ENCODE results near the gene PFKFB4. TPM values are rescaled to one million over a fixed set of nuclear protein-coding genes. Genes with fewer than 3 reads are reported as not detected.
A peak's percentile ranks its signal among the peaks of the same experiment; 100 is the strongest.

PFKFB4 gene
- total RNA-seq, 3 donors from 2014 or later (not counting 1 experiment from before 2014, with no cell fraction given) = 2.4 to 4.3 (median 3.6) TPM

- Mint-ChIP-seq H3K36me3 (no peaks in the 10 kb centered on the region), H3K9me3 (no peaks in the 10 kb centered on the region), H3K27me3 (ENCODE audit: low read depth in 2 of 2) (no peaks in the 10 kb centered on the region), H3K27ac (peak overlapping the region; percentile 56 to 75), H3K4me1 (peaks cover 11 to 23% of the 10 kb centered on the region in 2 donors), H3K4me3 (peak overlapping the region; percentile 67)
- DNase-seq = no peak
- peak; percentile 48 to 85 (median 77) for ATAC-seq
- Histone ChIP-seq H3K4me1 (ENCODE audit: control insufficient read depth, insufficient read depth, low read length) (peaks cover 58% of the 10 kb centered on the region), H3K36me3 (ENCODE audit: control insufficient read depth, insufficient read depth, low read length) (no peaks in the 10 kb centered on the region), H3K9me3 (ENCODE audit: control insufficient read depth, insufficient read depth, low read length) (no peaks in the 10 kb centered on the region), H3K27me3 (ENCODE audit: control insufficient read depth, insufficient read depth, low read length) (no peaks in the 10 kb centered on the region), H3K4me3 (ENCODE audit: low read length) (no peak overlapping the region), H3K27ac (ENCODE audit: low read length) (peak overlapping the region; percentile 47)
- WGBS (ENCODE audit: insufficient coverage) = 50% methylated on average over 9 of the region's 9 CpGs
- intact Hi-C loops (cut with micrococcal nuclease) = no loop called here
- no peak for TF ChIP-seq CTCF (IDR thresholded peaks at IDR 0.05)
Observed at GRCh38 chr3:48519277-48519643, 37.3 kb downstream of the PFKFB4 start.

GRCh38 chr3:48518638-48519276, 37.8 kb downstream of the PFKFB4 start:
- Histone ChIP-seq H3K27ac (ENCODE audit: low read length) (peak overlapping the region; percentile 47), H3K36me3 (ENCODE audit: control insufficient read depth, insufficient read depth, low read length) (no peaks in the 10 kb centered on the region), H3K27me3 (ENCODE audit: control insufficient read depth, insufficient read depth, low read length) (no peaks in the 10 kb centered on the region), H3K4me1 (ENCODE audit: control insufficient read depth, insufficient read depth, low read length) (peaks cover 60% of the 10 kb centered on the region), H3K4me3 (ENCODE audit: low read length) (no peak overlapping the region), H3K9me3 (ENCODE audit: control insufficient read depth, insufficient read depth, low read length) (no peaks in the 10 kb centered on the region)
- Mint-ChIP-seq H3K36me3 (no peaks in the 10 kb centered on the region), H3K27me3 (ENCODE audit: low read depth in 2 of 2) (no peaks in the 10 kb centered on the region), H3K9me3 (no peaks in the 10 kb centered on the region), H3K4me1 (peaks cover 11 to 23% of the 10 kb centered on the region in 2 donors), H3K27ac (peak overlapping the region; percentile 56 to 75), H3K4me3 (peak overlapping the region; percentile 67)
- intact Hi-C loops (cut with micrococcal nuclease) = no loop called here
- DNase-seq (peak in 1 of 2 donors; percentile 41), ATAC-seq (peak in 1 of 3 donors; percentile 20)
- TF ChIP-seq CTCF (IDR thresholded peaks at IDR 0.05) = no peak
- WGBS (ENCODE audit: insufficient coverage) = 40% methylated on average over 12 of the region's 12 CpGs

GRCh38 chr3:48518069-48518468, 38.5 kb downstream of the PFKFB4 start:
- no peaks in the 10 kb centered on the region for H3K27me3 Mint-ChIP-seq (ENCODE audit: low read depth in 2 of 2)
- ATAC-seq = no peak
- intact Hi-C loops (cut with micrococcal nuclease) = no loop called here
- no peaks in the 10 kb centered on the region for H3K9me3 Mint-ChIP-seq
- no peak overlapping the region for H3K27ac Mint-ChIP-seq
- no peak for DNase-seq
- TF ChIP-seq CTCF (IDR thresholded peaks at IDR 0.05) = no peak
- no peaks in the 10 kb centered on the region for H3K9me3 ChIP-seq (ENCODE audit: control insufficient read depth, insufficient read depth, low read length)
- H3K4me3 Mint-ChIP-seq = no peak overlapping the region
- H3K36me3 Mint-ChIP-seq = no peaks in the 10 kb centered on the region
- H3K27ac ChIP-seq (ENCODE audit: low read length) = no peak overlapping the region
- peaks cover 11 to 23% of the 10 kb centered on the region in 2 donors for H3K4me1 Mint-ChIP-seq
- 95% methylated on average over 6 of the region's 6 CpGs for WGBS (ENCODE audit: insufficient coverage)
- H3K4me3 ChIP-seq (ENCODE audit: low read length) = no peak overlapping the region
- H3K27me3 ChIP-seq (ENCODE audit: control insufficient read depth, insufficient read depth, low read length) = no peaks in the 10 kb centered on the region
- peaks cover 60% of the 10 kb centered on the region for H3K4me1 ChIP-seq (ENCODE audit: control insufficient read depth, insufficient read depth, low read length)
- H3K36me3 ChIP-seq (ENCODE audit: control insufficient read depth, insufficient read depth, low read length) = no peaks in the 10 kb centered on the region

- Histone ChIP-seq H3K27ac (ENCODE audit: low read length) (no peak overlapping the region), H3K27me3 (ENCODE audit: control insufficient read depth, insufficient read depth, low read length) (no peaks in the 10 kb centered on the region), H3K4me1 (ENCODE audit: control insufficient read depth, insufficient read depth, low read length) (peaks cover 60% of the 10 kb centered on the region), H3K36me3 (ENCODE audit: control insufficient read depth, insufficient read depth, low read length) (no peaks in the 10 kb centered on the region), H3K4me3 (ENCODE audit: low read length) (no peak overlapping the region), H3K9me3 (ENCODE audit: control insufficient read depth, insufficient read depth, low read length) (no peaks in the 10 kb centered on the region)
- Mint-ChIP-seq H3K27ac (peak overlapping the region in 1 of 2 donors; percentile 21), H3K27me3 (ENCODE audit: low read depth in 2 of 2) (no peaks in the 10 kb centered on the region), H3K4me3 (no peak overlapping the region), H3K4me1 (peaks cover 11 to 23% of the 10 kb centered on the region in 2 donors), H3K36me3 (no peaks in the 10 kb centered on the region), H3K9me3 (no peaks in the 10 kb centered on the region)
- no peak for ATAC-seq
- no peak for DNase-seq
- WGBS (ENCODE audit: insufficient coverage) = 72% methylated on average over 8 of the region's 8 CpGs
- intact Hi-C loops (cut with micrococcal nuclease) = no loop called here
- TF ChIP-seq CTCF (IDR thresholded peaks at IDR 0.05) = no peak
Observed at GRCh38 chr3:48516571-48516970, 40.0 kb downstream of the PFKFB4 start.
